ENCODE data around the gene SLC47A1. TPM values are rescaled to one million over a fixed set of nuclear protein-coding genes. Genes with fewer than 3 reads are reported as not detected.
A peak's percentile ranks its signal among the peaks of the same experiment; 100 is the strongest.

The SLC47A1 gene
- total RNA-seq, 4 donors from 2014 or later, result 6.2 to 28.5 (median 18.4) TPM

DNA sequence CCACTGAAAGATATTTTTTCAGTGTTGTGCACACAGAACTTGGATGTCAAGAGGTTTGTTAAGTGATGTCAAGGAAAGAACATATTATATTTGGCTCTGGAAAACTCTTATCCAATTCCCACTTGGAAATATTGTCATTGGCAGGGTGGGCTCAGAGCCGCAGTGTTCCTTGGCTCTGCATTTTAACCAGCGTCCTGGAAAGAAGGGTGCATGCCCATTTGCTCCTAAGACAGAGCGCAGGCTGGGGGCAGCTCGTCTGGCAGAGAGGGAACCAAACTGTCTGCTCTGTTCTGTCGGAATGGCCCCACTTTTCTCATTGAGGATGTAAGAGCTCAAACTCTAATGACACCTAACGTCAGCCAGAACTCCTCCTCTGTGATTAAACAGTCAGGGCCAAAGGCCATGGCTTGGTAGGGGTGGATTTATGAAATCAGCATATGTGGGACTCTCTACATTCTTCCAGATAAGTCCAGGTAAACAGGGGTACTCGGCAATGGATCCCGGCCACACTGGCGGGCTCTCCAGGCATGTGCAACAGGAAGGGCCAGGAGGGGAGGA, 18.0 kb downstream of the SLC47A1 start:
- Histone ChIP-seq H3K9me3 (no peaks in the 10 kb centered on the region), H3K36me3 (no peaks in the 10 kb centered on the region), H3K4me3 (no peak overlapping the region), H3K27me3 (no peaks in the 10 kb centered on the region), H3K27ac (no peak overlapping the region), H3K4me1 (peaks cover 0 to 9% of the 10 kb centered on the region in 2 donors)
- TF ChIP-seq POLR2A (IDR thresholded peaks at IDR 0.05), result no peak
- TF ChIP-seq, protein P1, sequence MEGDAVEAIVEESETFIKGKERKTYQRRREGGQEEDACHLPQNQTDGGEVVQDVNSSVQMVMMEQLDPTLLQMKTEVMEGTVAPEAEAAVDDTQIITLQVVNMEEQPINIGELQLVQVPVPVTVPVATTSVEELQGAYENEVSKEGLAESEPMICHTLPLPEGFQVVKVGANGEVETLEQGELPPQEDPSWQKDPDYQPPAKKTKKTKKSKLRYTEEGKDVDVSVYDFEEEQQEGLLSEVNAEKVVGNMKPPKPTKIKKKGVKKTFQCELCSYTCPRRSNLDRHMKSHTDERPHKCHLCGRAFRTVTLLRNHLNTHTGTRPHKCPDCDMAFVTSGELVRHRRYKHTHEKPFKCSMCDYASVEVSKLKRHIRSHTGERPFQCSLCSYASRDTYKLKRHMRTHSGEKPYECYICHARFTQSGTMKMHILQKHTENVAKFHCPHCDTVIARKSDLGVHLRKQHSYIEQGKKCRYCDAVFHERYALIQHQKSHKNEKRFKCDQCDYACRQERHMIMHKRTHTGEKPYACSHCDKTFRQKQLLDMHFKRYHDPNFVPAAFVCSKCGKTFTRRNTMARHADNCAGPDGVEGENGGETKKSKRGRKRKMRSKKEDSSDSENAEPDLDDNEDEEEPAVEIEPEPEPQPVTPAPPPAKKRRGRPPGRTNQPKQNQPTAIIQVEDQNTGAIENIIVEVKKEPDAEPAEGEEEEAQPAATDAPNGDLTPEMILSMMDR (IDR thresholded peaks at IDR 0.05), result no peak
- no peak for DNase-seq
- intact Hi-C loops (cut with DNase I; ENCODE audit: low total_unique reads), result no loop called here

DNA sequence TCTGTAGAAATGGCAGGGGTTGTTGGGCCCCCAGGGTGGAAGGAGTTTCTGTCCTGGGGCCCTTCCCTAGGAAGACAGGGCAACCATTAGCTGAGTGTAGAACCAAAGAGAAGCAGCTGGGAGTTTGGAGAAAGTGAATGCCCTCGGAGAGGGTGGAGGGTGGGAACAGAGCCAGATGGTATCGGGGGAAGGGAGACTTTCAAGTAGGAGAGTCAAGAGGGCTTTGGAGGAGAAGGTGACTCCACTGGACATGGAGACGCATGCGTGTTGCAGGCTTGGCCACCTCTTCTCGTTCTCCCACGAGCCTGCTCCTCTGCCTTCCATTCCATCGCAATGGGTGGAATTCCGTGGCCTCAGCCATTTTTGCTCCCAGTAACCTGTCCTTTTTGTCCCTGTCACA, 19.4 kb downstream of the SLC47A1 start:
- H3K36me3 ChIP-seq, result no peaks in the 10 kb centered on the region
- intact Hi-C loops (cut with DNase I; ENCODE audit: low total_unique reads), result no loop called here
- no peaks in the 10 kb centered on the region for H3K27me3 ChIP-seq
- no peaks in the 10 kb centered on the region for H3K9me3 ChIP-seq
- peak overlapping the region; percentile 84 to 98 for H3K27ac ChIP-seq
- H3K4me1 ChIP-seq, result peaks cover 0 to 9% of the 10 kb centered on the region in 2 donors
- TF ChIP-seq POLR2A (IDR thresholded peaks at IDR 0.05), result no peak
- TF ChIP-seq, protein P1 (IDR thresholded peaks at IDR 0.05), result no peak
- DNase-seq, result no peak
- H3K4me3 ChIP-seq, result no peak overlapping the region

DNA sequence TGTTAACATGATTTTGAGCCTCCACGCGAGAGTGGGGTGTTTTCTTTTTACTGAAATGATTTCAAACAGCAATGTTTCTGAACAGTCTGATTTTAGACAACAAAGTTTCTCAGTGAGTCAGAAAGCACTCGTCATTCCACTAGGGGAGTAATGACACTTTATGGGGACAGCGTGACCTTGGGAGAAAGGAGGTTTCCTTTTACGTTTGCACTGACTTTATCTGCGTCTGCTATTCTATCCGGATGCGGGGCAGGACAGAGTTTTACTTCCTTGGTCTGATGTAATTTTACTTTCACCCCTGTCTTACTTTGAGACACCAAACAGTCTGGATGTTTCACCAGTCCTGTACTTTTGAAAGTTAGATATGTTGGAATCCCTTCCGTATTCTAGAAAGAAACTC, 20.7 kb downstream of the SLC47A1 start:
- no peaks in the 10 kb centered on the region for H3K36me3 ChIP-seq
- H3K4me1 ChIP-seq, result peaks cover 0 to 9% of the 10 kb centered on the region in 2 donors
- no peak for TF ChIP-seq POLR2A (IDR thresholded peaks at IDR 0.05)
- TF ChIP-seq, protein P1 (IDR thresholded peaks at IDR 0.05), result peak in 3 of 4 experiments; percentile 3 to 15 (median 9)
- peak; percentile 46 to 80 for DNase-seq
- no peak overlapping the region for H3K4me3 ChIP-seq
- H3K9me3 ChIP-seq, result no peaks in the 10 kb centered on the region
- peak overlapping the region; percentile 84 to 98 for H3K27ac ChIP-seq
- H3K27me3 ChIP-seq, result no peaks in the 10 kb centered on the region
- intact Hi-C loops (cut with DNase I; ENCODE audit: low total_unique reads), result no loop called here

- Histone ChIP-seq H3K4me3 (no peak overlapping the region), H3K9me3 (no peaks in the 10 kb centered on the region), H3K4me1 (peaks cover 0 to 9% of the 10 kb centered on the region in 2 donors), H3K36me3 (no peaks in the 10 kb centered on the region), H3K27me3 (no peaks in the 10 kb centered on the region), H3K27ac (peak overlapping the region; percentile 84 to 98)
- no peak for DNase-seq
- TF ChIP-seq POLR2A (IDR thresholded peaks at IDR 0.05), result no peak
- TF ChIP-seq, protein P1 (IDR thresholded peaks at IDR 0.05), result no peak
- intact Hi-C loops (cut with DNase I; ENCODE audit: low total_unique reads), result no loop called here
These were observed 22.1 kb downstream of the SLC47A1 start for GRCh38 chr17:19555746-19556145.

DNA sequence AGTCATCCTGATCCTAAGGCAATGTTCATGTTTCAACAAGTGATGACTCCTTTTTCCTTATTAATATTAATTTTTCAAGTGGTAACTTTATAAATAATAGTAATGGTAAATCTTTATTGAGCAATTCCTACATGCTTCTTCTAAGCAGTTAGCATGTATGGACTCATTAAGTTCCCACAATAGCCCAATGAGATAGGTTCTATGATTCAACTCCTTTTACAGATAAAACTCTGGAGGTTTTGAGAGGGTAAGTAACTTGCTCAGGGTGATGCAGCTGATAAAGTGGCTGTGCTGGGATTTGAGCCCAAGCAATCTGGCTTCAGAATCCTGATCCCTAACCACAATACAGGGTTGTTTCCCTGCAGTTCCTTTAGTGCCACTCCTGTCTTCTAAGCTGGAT, 25.3 kb downstream of the SLC47A1 start:
- Histone ChIP-seq H3K27me3 (no peaks in the 10 kb centered on the region), H3K9me3 (no peaks in the 10 kb centered on the region), H3K27ac (no peak overlapping the region), H3K4me1 (peaks cover 0 to 9% of the 10 kb centered on the region in 2 donors), H3K4me3 (no peak overlapping the region), H3K36me3 (no peaks in the 10 kb centered on the region)
- TF ChIP-seq, protein P1 (IDR thresholded peaks at IDR 0.05), result no peak
- TF ChIP-seq POLR2A (IDR thresholded peaks at IDR 0.05), result no peak
- no peak for DNase-seq
- intact Hi-C loops (cut with DNase I; ENCODE audit: low total_unique reads), result no loop called here
